ENCODE results near the gene GPR78.

The GPR78 gene

DNA sequence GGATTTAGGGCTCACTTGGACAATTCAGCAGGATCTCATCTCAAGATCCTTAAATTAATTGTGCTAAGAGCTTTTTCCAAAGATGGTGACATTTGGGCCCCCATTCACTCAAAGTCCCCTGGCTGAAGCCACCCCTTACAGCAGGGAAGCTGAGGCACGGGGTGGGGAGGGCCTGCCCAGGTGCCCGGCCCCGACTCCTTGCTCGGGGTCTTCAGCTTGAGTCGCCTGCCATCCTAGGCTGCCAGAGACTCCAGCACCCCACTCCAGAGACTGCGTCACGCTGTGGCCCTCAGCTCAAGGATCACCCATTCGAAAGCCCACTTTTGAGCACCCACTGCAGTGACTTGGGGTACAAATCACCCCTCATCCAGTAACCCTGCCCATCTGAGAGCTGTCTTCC, 39.2 kb upstream of the GPR78 start:
- no peak overlapping the region for H3K4me3 ChIP-seq (ENCODE audit: low read depth, low read length)
- no peak for DNase-seq (ENCODE audit: low read depth)
- TF ChIP-seq, protein P1, sequence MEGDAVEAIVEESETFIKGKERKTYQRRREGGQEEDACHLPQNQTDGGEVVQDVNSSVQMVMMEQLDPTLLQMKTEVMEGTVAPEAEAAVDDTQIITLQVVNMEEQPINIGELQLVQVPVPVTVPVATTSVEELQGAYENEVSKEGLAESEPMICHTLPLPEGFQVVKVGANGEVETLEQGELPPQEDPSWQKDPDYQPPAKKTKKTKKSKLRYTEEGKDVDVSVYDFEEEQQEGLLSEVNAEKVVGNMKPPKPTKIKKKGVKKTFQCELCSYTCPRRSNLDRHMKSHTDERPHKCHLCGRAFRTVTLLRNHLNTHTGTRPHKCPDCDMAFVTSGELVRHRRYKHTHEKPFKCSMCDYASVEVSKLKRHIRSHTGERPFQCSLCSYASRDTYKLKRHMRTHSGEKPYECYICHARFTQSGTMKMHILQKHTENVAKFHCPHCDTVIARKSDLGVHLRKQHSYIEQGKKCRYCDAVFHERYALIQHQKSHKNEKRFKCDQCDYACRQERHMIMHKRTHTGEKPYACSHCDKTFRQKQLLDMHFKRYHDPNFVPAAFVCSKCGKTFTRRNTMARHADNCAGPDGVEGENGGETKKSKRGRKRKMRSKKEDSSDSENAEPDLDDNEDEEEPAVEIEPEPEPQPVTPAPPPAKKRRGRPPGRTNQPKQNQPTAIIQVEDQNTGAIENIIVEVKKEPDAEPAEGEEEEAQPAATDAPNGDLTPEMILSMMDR (IDR thresholded peaks at IDR 0.05; ENCODE audit: control insufficient read depth, extremely low read depth, insufficient read depth) = no peak

DNA sequence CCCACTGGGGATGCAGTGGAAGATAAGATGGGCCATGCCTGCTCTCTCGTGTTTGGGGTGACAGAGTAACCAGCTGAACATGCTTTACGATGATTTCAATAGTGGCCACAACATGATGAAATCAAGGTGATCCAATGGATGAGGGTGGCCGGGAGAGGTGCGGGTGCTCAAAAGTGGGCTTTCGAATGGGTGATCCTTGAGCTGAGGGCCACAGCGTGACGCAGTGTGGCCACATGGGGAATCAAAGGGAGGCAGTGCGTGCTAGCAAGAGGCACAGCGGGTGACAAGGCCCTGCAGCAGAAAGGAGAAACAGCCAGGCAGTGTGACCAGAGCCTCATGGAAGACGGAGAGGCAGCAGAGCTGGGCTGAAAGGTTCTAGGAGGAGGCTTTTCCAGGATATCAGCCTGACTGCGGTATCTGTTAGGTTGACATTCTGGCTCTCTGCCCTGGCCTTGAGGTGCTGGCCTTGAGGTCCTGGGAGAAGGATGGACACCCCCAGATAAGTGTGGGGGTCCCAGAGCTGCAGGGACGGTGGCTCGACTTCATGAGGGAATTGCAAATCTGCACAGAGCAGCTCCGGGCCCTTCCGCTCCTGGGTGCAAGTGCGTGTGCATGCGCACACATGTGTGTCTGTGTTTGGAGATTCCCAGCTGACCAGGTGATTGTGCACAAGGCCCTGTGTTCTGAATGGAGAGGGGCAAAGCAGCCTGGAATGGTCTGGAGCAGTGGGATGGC, 38.0 kb upstream of the GPR78 start:
- no peak overlapping the region for H3K4me3 ChIP-seq (ENCODE audit: low read depth, low read length)
- TF ChIP-seq, protein P1 (IDR thresholded peaks at IDR 0.05; ENCODE audit: control insufficient read depth, extremely low read depth, insufficient read depth) = no peak
- no peak for DNase-seq (ENCODE audit: low read depth)

DNA sequence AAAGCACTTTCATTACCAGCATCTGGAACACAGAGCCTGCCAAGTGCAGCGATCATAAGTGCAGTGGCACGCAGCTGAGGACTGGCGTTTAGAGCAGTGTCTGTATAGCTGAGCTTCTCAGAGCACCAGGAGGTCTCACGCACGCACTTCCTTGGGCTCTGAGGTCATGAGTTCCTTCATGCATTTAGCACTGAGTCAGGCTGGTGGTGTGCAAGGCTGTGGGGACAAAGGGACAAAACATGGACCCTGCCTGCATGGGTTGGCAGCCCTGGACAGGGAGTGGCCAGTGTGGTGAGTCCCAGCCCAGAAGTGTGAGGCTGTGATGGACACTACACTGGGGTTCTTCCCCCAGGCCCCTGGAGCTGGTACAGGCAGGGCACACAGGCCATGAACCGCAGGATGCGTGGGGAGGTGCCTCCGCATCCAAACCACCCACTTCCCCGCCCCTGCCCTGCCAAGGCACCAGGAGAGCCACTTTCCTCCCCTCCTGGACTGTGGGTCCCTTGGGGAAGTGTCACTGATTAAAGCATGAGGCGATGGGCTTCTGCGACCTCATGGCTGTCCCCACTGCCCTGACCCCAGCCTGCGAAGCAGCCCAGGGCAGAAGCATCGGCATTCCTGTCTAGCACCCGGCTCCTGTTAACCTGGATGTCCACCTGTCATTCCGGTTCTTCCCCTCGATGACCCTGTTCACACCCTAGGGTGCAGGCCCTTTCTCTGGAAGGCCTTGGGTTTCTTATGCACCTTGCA, 37.2 kb upstream of the GPR78 start:
- no peak for DNase-seq (ENCODE audit: low read depth)
- TF ChIP-seq, protein P1 (IDR thresholded peaks at IDR 0.05; ENCODE audit: control insufficient read depth, extremely low read depth, insufficient read depth) = no peak
- H3K4me3 ChIP-seq (ENCODE audit: low read depth, low read length) = no peak overlapping the region

DNA sequence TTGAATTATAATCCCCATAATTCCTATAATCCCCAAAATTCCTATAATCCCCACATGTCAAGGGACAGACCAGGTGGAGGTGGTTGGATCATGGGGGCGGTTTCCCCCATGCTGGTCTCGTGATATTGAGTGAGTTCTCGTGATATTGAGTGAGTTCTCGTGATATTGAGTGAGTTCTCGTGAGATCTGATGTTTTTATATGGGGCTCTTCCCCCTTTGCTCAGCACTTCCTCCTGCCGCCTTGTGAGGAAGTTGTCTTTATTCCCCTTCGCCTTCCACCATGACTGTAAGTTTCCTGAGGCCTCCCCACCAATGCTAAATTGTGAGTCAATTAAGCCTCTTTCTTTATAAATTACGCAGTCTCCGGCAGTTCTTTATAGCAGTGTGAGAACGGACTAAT, 36.6 kb upstream of the GPR78 start:
- TF ChIP-seq, protein P1 (IDR thresholded peaks at IDR 0.05; ENCODE audit: control insufficient read depth, extremely low read depth, insufficient read depth) = no peak

DNA sequence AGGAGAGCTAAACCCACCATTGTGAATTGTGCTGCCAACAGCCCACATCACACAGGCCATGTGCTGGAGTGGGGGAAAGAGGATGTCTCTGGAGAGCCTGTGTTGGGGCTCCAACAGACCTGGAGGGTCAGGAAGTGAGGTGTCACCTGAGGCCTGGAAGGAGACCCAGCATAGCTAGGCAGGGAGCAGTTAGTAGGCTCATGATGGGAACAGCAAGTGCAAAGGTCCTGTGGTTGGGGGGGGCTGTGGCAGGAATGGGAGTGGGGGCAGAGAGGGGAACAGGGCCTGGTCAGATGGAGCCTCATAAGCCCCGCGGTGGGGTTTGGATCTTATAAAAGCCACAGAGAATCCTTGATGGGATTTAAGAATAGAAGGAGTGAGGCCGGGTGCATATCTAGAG, 35.9 kb upstream of the GPR78 start:
- no peak overlapping the region for H3K4me3 ChIP-seq (ENCODE audit: low read depth, low read length)
- no peak for DNase-seq (ENCODE audit: low read depth)
- TF ChIP-seq, protein P1 (IDR thresholded peaks at IDR 0.05; ENCODE audit: control insufficient read depth, extremely low read depth, insufficient read depth) = no peak

More for the DNA sequence above, 36.6 kb upstream of the GPR78 start:
- no peak overlapping the region for H3K4me3 ChIP-seq (ENCODE audit: low read depth, low read length)
- no peak for DNase-seq (ENCODE audit: low read depth)

DNA sequence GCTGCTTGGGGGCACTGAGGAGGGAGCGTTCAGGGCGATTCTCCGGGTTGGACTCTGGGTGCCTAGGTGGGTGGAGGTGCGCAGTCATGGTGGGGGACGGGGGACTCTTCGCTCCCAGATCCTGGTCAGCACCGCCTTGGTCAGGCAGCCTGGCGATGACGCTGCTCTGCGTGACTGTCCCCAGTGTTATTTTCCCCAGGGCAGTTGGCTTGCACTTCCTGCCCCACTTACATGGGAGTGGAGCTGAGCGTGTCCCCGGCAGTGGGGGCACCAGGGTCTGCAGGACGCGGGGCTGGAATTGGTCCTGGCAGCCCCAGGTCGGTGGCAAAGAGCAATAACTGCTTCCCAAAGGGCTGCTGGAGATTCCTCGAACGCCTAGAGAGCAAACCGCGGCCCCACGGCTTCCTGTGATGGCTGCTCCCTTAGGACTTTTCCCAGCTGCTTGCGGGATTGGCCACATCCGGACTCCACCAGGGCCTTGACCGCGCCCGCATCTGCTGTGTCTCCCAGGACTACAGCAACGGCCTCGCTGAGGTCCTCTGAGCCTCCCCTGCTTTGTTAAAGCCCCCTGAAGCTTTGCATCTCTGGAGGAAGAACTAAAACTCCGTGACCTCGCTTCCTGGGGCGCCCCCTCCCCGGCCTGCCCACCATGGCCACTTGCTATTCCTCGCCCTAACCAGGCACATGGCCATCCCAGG, 35.3 kb upstream of the GPR78 start:
- DNase-seq (ENCODE audit: low read depth) = no peak
- TF ChIP-seq, protein P1 (IDR thresholded peaks at IDR 0.05; ENCODE audit: control insufficient read depth, extremely low read depth, insufficient read depth) = no peak

More for the DNA sequence above, 35.3 kb upstream of the GPR78 start:
- H3K4me3 ChIP-seq (ENCODE audit: low read depth, low read length) = no peak overlapping the region
